Uterus (tissue), 4 donors: ENCODE data around the gene ONECUT1. TPM values are rescaled to one million over a fixed set of nuclear protein-coding genes. Genes with fewer than 3 reads are reported as not detected.

Source experiments
- DNase-seq, 2 donors: peaks; one replicate each; pipeline ENCODE4 v3.0.0-alpha.2; 2019 to 2020
- H3K27ac ChIP-seq, 2 donors: fragments of 200-600 bp; sonication (generic); 1 replicate in 1 of 2; 2 replicates in 1 of 2; pipeline ENCODE4 v1.5.1; 2016 to 2018
- H3K27me3 ChIP-seq, 2 donors: fragments of 200-600 bp; sonication (generic); one replicate each; pipeline ENCODE4 v1.5.1; 2018 to 2019; ENCODE audit warnings: control low read depth in 1 of 2
- H3K36me3 ChIP-seq, 2 donors: fragments of 200-600 bp; sonication (generic); one replicate each; pipeline ENCODE4 v1.5.1; 2019; ENCODE audit warnings: control low read depth in 1 of 2
- H3K4me1 ChIP-seq, 2 donors: fragments of 200-600 bp; sonication (generic); one replicate each; pipeline ENCODE4 v1.5.1; 2018 to 2019; ENCODE audit warnings: control low read depth in 1 of 2
- H3K4me3 ChIP-seq, 2 donors: fragments of 200-600 bp; sonication (generic); 1 replicate in 1 of 2; 2 replicates in 1 of 2; pipeline ENCODE4 v1.5.1; 2018 to 2019; ENCODE audit warnings: mild to moderate bottlenecking in 1 of 2
- H3K9me3 ChIP-seq, 2 donors: fragments of 200-600 bp; sonication (generic); one replicate each; pipeline ENCODE4 v1.5.1; 2019; ENCODE audit warnings: control low read depth in 1 of 2
- CTCF ChIP-seq, 4 experiments: fragments of 200-600 bp in 2 of 4; fragments of 450-650 bp in 2 of 4; sonication (generic) in 2 of 4; IDR thresholded peaks; one replicate each; pipeline ENCODE4 v1.5.1; 2016 to 2019; ENCODE audit warnings: antibody characterized with exemption in 4 of 4, mild to moderate bottlenecking in 2 of 4, moderate library complexity in 1 of 4
- POLR2A ChIP-seq, 2 donors: fragments of 450-650 bp; IDR thresholded peaks; one replicate each; pipeline ENCODE4 v1.6.1; 2016; ENCODE audit warnings: antibody characterized with exemption in 2 of 2, mild to moderate bottlenecking in 1 of 2, moderate library complexity in 1 of 2
- intact Hi-C: fragments of 100-400 bp; cut with DNase I; formaldehyde crosslinking; loops from one replicate; pipeline ENCODE4 v1.15.1; 2023; ENCODE audit warnings: low total_unique reads
- total RNA-seq, 4 donors: library from RNA; depleted of rRNA in 3 of 4; stranded (reverse); fragments of >200 nt in 3 of 4; gene quantifications; one replicate each; pipeline versions ENCODE4 v1.1.0 to v1.2.4, GENCODE V29; 2014 to 2023
- donor health status: DM: yes; HTN: yes; CAD: no.

The ONECUT1 gene
- total RNA-seq, 4 donors from 2014 or later: not detected

DNA sequence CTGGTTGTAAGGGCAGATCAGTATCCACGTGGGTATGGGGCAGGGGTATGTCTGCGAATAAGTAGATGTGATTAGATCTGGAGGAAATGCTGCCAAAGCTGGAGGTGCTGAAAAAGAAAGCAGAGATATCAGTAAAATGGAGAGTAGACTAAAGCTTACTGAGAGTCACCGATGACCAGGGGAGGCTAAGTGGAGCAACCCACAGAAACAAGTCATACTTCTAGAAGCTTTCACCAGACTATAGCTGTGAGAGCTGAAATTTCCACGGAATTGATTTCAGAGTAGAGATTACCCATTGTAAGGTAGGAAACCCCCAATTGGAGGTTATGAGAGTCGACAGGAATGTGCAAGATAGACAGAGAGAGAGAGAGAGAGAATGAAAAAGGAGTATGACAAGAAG lies 27.5 kb downstream of the ONECUT1 start:
- Histone ChIP-seq H3K9me3 (no peaks in the 10 kb centered on the region), H3K4me3 (no peak overlapping the region), H3K27me3 (no peaks in the 10 kb centered on the region), H3K36me3 (no peaks in the 10 kb centered on the region), H3K4me1 (no peaks in the 10 kb centered on the region), H3K27ac (no peak overlapping the region)
- TF ChIP-seq POLR2A (IDR thresholded peaks at IDR 0.05) (no peak), CTCF (IDR thresholded peaks at IDR 0.05) (no peak)
- intact Hi-C loops: no loop called here
- no peak for DNase-seq

DNA sequence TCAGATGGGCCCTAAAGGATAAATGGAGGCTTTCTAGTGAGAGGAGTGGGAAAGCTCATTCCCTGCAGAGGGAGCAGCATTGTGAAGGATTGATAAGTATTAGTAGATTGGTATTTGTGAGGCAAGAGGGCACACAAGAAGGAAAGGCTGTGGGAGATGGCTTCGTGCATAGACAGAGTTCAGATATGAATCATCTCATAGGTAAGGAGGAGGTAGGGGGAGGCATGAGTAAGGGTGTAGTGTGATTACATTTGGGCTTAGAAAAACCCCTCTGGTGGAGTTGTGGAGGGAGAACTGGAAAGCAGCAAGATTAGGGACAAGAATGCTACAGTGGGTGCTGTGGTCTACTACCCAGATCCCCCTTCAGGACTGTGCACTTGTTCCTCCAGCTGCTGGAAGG lies 29.6 kb downstream of the ONECUT1 start:
- H3K9me3 ChIP-seq: no peaks in the 10 kb centered on the region
- H3K27me3 ChIP-seq: no peaks in the 10 kb centered on the region
- intact Hi-C loops: no loop called here
- TF ChIP-seq CTCF (IDR thresholded peaks at IDR 0.05): no peak
- TF ChIP-seq POLR2A (IDR thresholded peaks at IDR 0.05): no peak
- no peak for DNase-seq
- H3K27ac ChIP-seq: no peak overlapping the region
- H3K4me3 ChIP-seq: no peak overlapping the region
- H3K36me3 ChIP-seq: no peaks in the 10 kb centered on the region
- no peaks in the 10 kb centered on the region for H3K4me1 ChIP-seq

DNA sequence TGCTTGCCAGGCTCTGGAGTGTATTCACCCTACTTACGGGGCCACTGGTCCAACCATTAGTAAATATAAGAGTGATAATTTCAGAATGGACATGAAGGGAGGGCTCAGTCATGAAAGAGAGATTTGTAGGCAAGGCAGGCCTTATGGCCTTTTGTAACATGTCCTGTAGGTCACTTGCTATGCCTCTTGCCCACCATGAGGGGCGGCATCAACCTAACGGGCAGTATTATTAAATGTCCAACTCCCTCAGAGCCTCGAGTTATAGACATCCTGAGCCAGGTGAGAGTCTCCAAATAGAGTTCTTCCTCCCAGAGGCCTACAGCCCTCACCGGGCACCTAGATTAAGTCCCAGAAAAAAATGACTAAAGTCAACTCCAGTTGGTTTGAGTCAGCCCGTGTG lies 30.2 kb downstream of the ONECUT1 start:
- no peak overlapping the region for H3K27ac ChIP-seq
- intact Hi-C loops: no loop called here
- H3K4me1 ChIP-seq: no peaks in the 10 kb centered on the region
- TF ChIP-seq CTCF (IDR thresholded peaks at IDR 0.05) (no peak), POLR2A (IDR thresholded peaks at IDR 0.05) (no peak)
- no peak for DNase-seq
- H3K4me3 ChIP-seq: no peak overlapping the region
- no peaks in the 10 kb centered on the region for H3K27me3 ChIP-seq
- no peaks in the 10 kb centered on the region for H3K36me3 ChIP-seq
- H3K9me3 ChIP-seq: no peaks in the 10 kb centered on the region

GRCh38 chr15:52757496-52757895 lies 32.6 kb downstream of the ONECUT1 start:
- TF ChIP-seq POLR2A (IDR thresholded peaks at IDR 0.05): no peak
- TF ChIP-seq CTCF (IDR thresholded peaks at IDR 0.05): no peak
- H3K27ac ChIP-seq: no peak overlapping the region
- intact Hi-C loops: no loop called here
- no peaks in the 10 kb centered on the region for H3K9me3 ChIP-seq
- DNase-seq: no peak
- no peaks in the 10 kb centered on the region for H3K27me3 ChIP-seq
- no peak overlapping the region for H3K4me3 ChIP-seq
- no peaks in the 10 kb centered on the region for H3K4me1 ChIP-seq
- no peaks in the 10 kb centered on the region for H3K36me3 ChIP-seq

DNA sequence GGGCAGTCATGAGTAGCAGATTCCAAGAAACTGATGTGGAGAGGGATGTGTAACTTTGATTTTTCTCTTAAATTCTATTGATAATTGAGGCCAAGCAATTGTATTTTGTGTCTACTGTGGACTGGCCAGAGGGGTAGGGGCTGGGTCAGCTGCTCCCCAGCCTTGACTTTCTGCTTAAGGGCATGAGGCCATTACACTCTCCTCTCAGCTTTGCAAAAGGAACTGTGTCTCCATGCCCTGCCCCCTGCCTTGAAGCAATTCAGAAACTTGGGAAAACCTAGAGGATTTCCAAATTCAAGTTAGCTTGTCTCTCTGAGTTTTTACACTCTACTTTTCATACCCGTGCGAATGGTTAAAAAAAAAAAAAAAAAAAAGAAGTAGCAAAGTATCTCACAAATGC lies 38.6 kb downstream of the ONECUT1 start:
- no peak for DNase-seq
- Histone ChIP-seq H3K4me3 (no peak overlapping the region), H3K27ac (no peak overlapping the region), H3K36me3 (no peaks in the 10 kb centered on the region), H3K4me1 (no peaks in the 10 kb centered on the region), H3K27me3 (peaks cover 0 to 3% of the 10 kb centered on the region in 2 donors), H3K9me3 (no peaks in the 10 kb centered on the region)
- intact Hi-C loops: no loop called here
- TF ChIP-seq CTCF (IDR thresholded peaks at IDR 0.05): no peak
- TF ChIP-seq POLR2A (IDR thresholded peaks at IDR 0.05): no peak
